Heart left ventricle (tissue), 13 donors: ENCODE measurements around the gene PCSK6.

Experiments used
- CTCF ChIP-seq, 12 donors: fragments of 200-600 bp; sonication (generic) in 4 of 12; IDR thresholded peaks; one replicate each; pipeline versions ENCODE4 v1.5.0 to v1.8.0; 2018 to 2022; ENCODE audit warnings: antibody characterized with exemption in 12 of 12, mild to moderate bottlenecking in 5 of 12
- POLR2A ChIP-seq, 2 donors: fragments of 450-650 bp; IDR thresholded peaks; one replicate each; pipeline ENCODE4 v1.6.1; 2017; ENCODE audit warnings: antibody characterized with exemption in 2 of 2, mild to moderate bottlenecking in 2 of 2, moderate library complexity in 2 of 2
- donor health status: ischemic (EF 13 %, LVEDD 7.1; RV severe dilation, severe dysfunction).
- donor health status: DM: no; HTN: yes; CAD: no.
- donor health status: DM: no; HTN: no; CAD: no.
- donor health status: ischemic (EF 25% LVEDD 6.9; RV normal size, moderate dysfunction).
- donor health status: ischemic (EF 25% LVEDD 5.7; RV mildly dilated, moderate dysfunction).
- donor health status: ischemic (EF 35%, LVEDD 5.7; RV mildly dilated, moderate dysfunction).
- donor health status: nonischemic (EF 11% LVEDD 7.7; RV severe dilation, severe dysfunction).
- donor health status: DM: yes; HTN: yes; CAD: no.
- donor health status: PGD.
- donor health status: ischemic (EF 29% LVEDD 5.4; RV normal size, mild dysfunction).
- donor health status: nonischemic (EF 23%, LVEDD 6.1; RV moderate dilation, normal function).

GRCh38 chr15:101288905-101289513 lies 200.5 kb downstream of the PCSK6 start:
- TF ChIP-seq CTCF (IDR thresholded peaks at IDR 0.05) (peak; percentile 45 to 70 (median 58)), POLR2A (IDR thresholded peaks at IDR 0.05) (no peak)
